Glomerular visceral epithelial cell (primary cell): Measurements from ENCODE around the gene MMP11.
A peak's percentile ranks its signal among the peaks of the same experiment; 100 is the strongest.

Source experiments
- DNase-seq: peaks from one replicate; pipeline ENCODE4 v3.0.0-alpha.2; 2016; ENCODE audit errors: extremely low spot score

Gene MMP11

GRCh38 chr22:23780146-23780748 lies 7.6 kb downstream of the MMP11 start:
- no peak for DNase-seq

- DNase-seq, result no peak
Observed at GRCh38 chr22:23781065-23781464, 8.4 kb downstream of the MMP11 start.

GRCh38 chr22:23781511-23782183 lies 9.0 kb downstream of the MMP11 start:
- peak; percentile 49 for DNase-seq

GRCh38 chr22:23782252-23782651 lies 9.6 kb downstream of the MMP11 start:
- DNase-seq, result no peak

GRCh38 chr22:23782703-23783102 lies 10.1 kb downstream of the MMP11 start:
- DNase-seq, result no peak

GRCh38 chr22:23783265-23784150 lies 10.9 kb downstream of the MMP11 start:
- DNase-seq, result no peak

GRCh38 chr22:23784215-23784732 lies 11.6 kb downstream of the MMP11 start:
- DNase-seq, result peak; percentile 75

GRCh38 chr22:23786261-23786710 lies 13.6 kb downstream of the MMP11 start:
- DNase-seq, result no peak

GRCh38 chr22:23786752-23787599 lies 14.3 kb downstream of the MMP11 start, which contains the start of gene SMARCB1:
Gene SMARCB1 (plus strand): TSS chr22:23786966. CDS start chr22:23787170, 204 bp downstream.
- peak; percentile 83 for DNase-seq

GRCh38 chr22:23787600-23787896 lies 14.9 kb downstream of the MMP11 start:
- no peak for DNase-seq

- no peak for DNase-seq
Observed at GRCh38 chr22:23787910-23788309, 15.3 kb downstream of the MMP11 start.

GRCh38 chr22:23789121-23789520 lies 16.5 kb downstream of the MMP11 start:
- DNase-seq, result no peak

- no peak for DNase-seq
Observed at GRCh38 chr22:23789638-23790037, 17.0 kb downstream of the MMP11 start.

- no peak for DNase-seq
Observed at GRCh38 chr22:23790819-23791737, 18.4 kb downstream of the MMP11 start.

- DNase-seq, result no peak
Observed at GRCh38 chr22:23791738-23792645, 19.3 kb downstream of the MMP11 start.

- no peak for DNase-seq
Observed at GRCh38 chr22:23793326-23793725, 20.7 kb downstream of the MMP11 start.

- no peak for DNase-seq
Observed at GRCh38 chr22:23796461-23796860, 23.8 kb downstream of the MMP11 start.

GRCh38 chr22:23800297-23801237 lies 27.9 kb downstream of the MMP11 start:
- DNase-seq, result no peak
